Astrocyte (in vitro differentiated cells and primary cell): ENCODE data around the gene FAM168A.

Experiments used
- CTCF ChIP-seq: IDR thresholded peaks from 2 replicates; pipeline ENCODE4 v1.5.1; 2011; ENCODE audit warnings: low read depth, mild to moderate bottlenecking, inconsistent platforms, low read length, moderate library complexity; ENCODE audit not compliant: insufficient read depth
- EZH2 ChIP-seq: IDR thresholded peaks from 2 replicates; pipeline ENCODE4 v1.6.1; 2012; ENCODE audit warnings: mild to moderate bottlenecking, low read length, inconsistent platforms; ENCODE audit not compliant: insufficient read depth

DNA sequence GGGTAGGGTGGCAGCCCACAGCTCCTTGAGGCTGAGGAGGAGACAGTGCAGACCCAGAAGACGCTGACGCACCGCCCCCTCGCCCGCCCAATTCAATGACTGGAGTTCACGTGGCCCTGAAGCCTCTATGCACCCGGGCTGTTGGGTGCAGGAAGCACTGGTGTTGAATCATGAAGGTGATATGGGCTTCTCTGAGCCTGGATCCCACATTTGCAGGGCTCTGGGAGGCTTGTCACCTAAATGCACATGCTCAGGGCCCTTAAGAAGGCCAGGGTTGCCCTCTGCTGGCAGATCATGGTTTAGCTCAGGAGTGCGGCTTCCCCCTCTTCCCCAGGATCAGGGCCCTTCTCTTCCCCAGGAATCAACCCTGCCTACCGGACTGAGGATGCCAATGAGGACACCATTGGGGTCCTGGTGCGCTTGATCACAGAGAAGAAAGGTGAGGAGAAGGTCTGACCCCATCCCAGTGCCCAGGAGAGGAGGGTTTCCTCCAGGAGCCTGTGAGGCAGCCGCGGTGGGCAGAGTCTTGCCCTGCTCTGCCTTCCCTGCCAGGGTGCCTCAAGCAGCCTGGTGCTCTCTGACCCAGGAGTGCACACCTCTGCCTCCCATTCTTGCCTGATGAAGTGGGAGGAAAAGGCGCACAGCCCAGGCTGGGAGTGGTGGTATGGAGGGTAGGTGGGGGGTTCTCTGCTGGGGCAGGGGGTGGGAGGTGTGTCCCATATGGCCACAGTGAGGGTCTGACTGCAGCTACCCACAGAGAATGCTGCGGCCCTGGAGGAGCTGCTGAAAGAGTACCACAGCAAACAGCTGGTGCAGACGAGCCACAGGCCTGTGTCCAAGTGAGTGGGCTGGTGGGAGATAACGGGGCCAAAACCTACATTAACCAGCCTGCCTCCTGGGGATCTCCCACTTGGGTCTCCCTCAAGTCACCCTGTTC, 204.2 kb downstream of the FAM168A start:
- TF ChIP-seq CTCF (peak; percentile 85), EZH2 (no peak)
